WI38 (cell line): Measurements from ENCODE around the gene PAWR.
A peak's percentile ranks its signal among the peaks of the same experiment; 100 is the strongest.

Experiments used
- H3K4me3 ChIP-seq: 2 replicates; pipeline ENCODE4 v1.5.1; 2011; ENCODE audit warnings: low read depth, mild to moderate bottlenecking, control low read depth, low read length
- TF ChIP-seq, protein P1 (sequence below): IDR thresholded peaks from 2 replicates; pipeline ENCODE4 v1.5.1; 2012; ENCODE audit warnings: low read depth, mild to moderate bottlenecking, control low read depth, low read length

PAWR gene, protein sequence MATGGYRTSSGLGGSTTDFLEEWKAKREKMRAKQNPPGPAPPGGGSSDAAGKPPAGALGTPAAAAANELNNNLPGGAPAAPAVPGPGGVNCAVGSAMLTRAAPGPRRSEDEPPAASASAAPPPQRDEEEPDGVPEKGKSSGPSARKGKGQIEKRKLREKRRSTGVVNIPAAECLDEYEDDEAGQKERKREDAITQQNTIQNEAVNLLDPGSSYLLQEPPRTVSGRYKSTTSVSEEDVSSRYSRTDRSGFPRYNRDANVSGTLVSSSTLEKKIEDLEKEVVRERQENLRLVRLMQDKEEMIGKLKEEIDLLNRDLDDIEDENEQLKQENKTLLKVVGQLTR

DNA sequence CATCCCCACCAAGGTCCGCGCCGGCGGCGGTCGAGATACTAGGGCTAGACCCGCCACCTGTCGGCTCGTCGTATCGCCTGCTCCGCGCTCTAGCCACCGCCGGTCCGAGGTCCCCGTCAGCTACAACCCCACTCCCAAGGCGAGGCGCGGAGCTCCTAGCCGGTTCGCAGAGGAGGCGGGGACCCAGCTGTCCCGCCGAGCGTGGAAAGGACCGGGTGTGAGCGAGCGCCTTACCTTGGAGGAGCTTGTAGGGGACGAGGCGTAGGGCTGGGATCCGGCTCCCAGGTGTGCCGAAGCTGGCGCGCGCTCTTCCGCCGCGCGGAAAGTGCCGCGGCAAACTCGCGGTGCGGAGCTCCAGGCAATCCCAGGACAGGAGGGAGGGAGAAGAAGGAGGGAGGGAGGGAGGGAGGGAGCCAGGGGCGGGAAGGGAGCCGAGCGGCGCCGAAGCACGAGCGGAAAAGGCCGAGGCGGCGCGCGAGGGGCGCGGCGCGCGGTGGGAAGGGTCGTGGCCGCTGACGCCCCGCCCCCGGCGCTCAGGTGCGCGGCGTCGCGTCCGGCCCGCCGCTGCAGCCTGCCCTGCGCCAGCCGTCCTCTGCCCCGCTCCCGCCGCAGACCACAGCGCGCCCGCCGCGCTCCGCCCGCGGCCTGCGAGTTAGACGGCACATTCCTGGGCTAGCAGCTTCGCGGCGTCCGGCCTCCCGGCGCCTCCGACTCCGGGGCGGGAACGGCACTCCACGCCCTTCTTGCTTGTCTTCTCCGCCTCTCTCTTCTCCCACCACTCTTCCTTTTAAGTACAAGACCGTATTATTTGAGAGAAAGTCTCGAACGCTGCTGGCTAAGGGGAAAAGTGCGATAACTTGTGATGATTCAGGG is at the start of gene PAWR:
Gene PAWR, minus strand, starts transcription at position 327 of the 873 bp plus-strand sequence. CDS start 720 bp downstream, outside the sequence.
- H3K4me3 ChIP-seq, result peak within 1 kb of the TSS; percentile 91
- TF ChIP-seq, protein P1, sequence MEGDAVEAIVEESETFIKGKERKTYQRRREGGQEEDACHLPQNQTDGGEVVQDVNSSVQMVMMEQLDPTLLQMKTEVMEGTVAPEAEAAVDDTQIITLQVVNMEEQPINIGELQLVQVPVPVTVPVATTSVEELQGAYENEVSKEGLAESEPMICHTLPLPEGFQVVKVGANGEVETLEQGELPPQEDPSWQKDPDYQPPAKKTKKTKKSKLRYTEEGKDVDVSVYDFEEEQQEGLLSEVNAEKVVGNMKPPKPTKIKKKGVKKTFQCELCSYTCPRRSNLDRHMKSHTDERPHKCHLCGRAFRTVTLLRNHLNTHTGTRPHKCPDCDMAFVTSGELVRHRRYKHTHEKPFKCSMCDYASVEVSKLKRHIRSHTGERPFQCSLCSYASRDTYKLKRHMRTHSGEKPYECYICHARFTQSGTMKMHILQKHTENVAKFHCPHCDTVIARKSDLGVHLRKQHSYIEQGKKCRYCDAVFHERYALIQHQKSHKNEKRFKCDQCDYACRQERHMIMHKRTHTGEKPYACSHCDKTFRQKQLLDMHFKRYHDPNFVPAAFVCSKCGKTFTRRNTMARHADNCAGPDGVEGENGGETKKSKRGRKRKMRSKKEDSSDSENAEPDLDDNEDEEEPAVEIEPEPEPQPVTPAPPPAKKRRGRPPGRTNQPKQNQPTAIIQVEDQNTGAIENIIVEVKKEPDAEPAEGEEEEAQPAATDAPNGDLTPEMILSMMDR, result no peak

DNA sequence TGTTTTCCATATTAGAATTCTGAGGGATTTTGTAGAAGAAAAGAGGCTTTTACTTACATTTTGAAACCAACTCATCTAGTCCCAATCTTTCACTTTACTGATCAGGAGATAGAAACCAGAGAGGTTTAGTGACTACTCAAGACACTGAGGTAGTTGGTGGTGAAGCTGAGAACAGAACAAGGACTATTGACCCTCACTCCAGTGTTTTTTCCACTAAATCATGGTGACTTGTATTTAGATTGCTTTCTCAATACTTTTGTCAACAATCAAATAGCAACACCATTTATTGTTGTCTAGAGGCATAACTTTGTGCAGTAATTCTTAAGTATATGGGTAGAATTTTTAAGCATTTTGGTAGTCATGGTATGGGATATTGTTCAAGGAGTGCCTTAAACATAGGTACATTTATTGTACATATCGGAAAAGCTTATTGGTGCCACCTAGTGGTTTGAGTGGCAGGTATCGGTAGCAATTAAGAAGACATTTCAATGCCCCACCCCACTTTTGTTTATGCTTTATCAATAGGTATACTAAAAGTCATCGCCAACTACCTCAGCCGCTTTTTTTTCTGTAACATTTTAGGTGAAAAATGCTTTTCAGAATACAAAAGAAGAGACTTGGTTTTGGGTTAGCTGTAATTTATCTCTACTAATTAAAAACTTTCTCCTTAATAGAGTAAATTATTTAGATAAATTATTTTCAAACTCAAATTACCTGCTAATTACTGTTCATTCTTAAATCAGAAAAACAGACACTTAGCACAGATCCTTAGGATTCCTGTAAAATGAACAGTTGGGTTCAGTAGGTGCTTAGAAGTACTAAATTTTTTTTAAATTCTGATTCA is 47.3 kb upstream of the PAWR start:
- H3K4me3 ChIP-seq, result no peak overlapping the region
- TF ChIP-seq, protein P1, result peak; percentile 40

DNA sequence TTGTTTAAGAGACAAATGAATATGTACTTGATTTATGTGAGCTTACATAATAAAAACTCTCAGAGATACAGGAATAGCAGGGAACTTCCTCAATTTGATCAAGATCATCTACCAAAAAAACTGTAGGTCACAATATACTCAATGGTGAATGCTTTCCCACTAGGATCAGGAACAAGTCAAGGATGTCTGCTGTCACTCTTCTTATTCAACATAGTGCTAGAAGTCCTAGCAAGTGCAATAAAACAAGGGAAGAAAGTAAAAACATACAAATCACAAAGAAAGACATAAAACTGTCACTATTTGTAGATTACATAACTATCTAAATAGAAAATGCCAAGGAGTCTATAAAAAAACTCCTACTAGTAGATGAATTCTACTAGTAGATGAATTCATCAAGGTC is 41.9 kb upstream of the PAWR start:
- H3K4me3 ChIP-seq, result no peak overlapping the region
- TF ChIP-seq, protein P1, result no peak

DNA sequence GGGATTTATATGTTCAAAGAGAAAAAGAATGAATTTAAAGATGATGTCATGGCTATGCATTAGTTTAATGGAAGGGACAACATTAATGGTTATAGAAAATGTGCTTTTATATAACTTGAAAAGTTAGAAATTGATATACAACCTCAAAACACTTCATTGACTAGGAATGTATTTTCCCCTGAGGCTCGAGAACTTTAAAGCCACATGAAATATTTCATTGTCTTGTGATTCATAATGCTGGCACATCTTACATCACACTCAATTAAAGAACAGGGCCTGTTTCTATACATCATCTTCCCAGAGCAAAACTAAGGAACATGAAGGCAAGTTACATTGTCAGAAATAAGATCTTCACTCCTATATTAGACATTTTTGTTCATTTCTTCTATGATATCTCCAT is 35.2 kb upstream of the PAWR start:
- TF ChIP-seq, protein P1, result no peak

DNA sequence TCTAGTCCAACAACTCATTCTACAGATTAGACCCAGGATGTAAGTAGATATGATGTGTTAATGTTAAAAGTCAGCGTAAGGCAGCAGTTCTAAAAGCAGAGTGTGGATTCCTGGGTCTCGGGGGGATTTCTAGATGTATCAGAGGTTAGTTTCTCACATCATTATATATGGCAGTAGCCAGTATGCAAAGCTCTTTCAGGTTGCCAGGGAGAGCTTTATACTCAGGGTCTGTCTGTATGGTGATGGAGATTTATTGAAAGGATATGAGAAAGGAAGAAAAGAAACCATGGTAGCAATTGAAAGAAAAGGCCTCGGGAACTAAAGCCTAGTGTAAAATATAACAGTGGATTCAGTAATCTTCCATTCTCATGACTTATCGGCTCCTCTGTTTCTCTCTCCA is 26.2 kb upstream of the PAWR start:
- no peak overlapping the region for H3K4me3 ChIP-seq
- TF ChIP-seq, protein P1, result no peak

More for the DNA sequence above, 35.2 kb upstream of the PAWR start:
- H3K4me3 ChIP-seq, result no peak overlapping the region

DNA sequence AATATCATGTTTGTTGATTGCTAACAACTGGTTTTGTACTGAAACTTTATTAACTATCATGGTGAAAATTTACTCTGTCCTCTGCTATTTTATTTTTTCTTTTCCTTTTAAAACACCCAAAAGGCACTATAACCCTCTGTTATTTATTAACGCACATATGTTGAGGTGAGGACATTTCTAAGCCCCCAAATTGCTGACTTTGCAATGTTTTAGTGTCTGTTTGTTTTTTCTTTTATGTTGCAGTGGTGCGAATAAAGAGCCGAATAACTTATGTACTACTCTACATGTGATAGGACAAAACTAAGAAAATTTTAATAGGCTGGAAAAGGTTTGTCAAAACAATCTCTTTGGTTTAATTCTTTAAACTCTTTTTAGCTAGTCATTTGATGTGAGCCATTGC is 24.5 kb upstream of the PAWR start:
- TF ChIP-seq, protein P1, result no peak
- H3K4me3 ChIP-seq, result no peak overlapping the region
